Measurements from ENCODE around the gene NMNAT3. TPM values are rescaled to one million over a fixed set of nuclear protein-coding genes. Genes with fewer than 3 reads are reported as not detected.

Gene NMNAT3
- total RNA-seq, 1 donor from 2014 or later, result 2.0 TPM

- no peak overlapping the region for H3K4me3 Mint-ChIP-seq (ENCODE audit: unreplicated experiment)
- no peak for DNase-seq (ENCODE audit: low spot score)
- H3K4me1 Mint-ChIP-seq (ENCODE audit: low read depth), result peaks cover 5% of the 10 kb centered on the region
- TF ChIP-seq, protein P1, sequence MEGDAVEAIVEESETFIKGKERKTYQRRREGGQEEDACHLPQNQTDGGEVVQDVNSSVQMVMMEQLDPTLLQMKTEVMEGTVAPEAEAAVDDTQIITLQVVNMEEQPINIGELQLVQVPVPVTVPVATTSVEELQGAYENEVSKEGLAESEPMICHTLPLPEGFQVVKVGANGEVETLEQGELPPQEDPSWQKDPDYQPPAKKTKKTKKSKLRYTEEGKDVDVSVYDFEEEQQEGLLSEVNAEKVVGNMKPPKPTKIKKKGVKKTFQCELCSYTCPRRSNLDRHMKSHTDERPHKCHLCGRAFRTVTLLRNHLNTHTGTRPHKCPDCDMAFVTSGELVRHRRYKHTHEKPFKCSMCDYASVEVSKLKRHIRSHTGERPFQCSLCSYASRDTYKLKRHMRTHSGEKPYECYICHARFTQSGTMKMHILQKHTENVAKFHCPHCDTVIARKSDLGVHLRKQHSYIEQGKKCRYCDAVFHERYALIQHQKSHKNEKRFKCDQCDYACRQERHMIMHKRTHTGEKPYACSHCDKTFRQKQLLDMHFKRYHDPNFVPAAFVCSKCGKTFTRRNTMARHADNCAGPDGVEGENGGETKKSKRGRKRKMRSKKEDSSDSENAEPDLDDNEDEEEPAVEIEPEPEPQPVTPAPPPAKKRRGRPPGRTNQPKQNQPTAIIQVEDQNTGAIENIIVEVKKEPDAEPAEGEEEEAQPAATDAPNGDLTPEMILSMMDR (IDR thresholded peaks at IDR 0.05), result no peak
- peaks cover 7% of the 10 kb centered on the region for H3K9me3 Mint-ChIP-seq (ENCODE audit: low read depth)
- peaks cover 6% of the 10 kb centered on the region for H3K27me3 Mint-ChIP-seq (ENCODE audit: low read depth)
- H3K36me3 Mint-ChIP-seq (ENCODE audit: low read depth), result peaks cover 6% of the 10 kb centered on the region
- H3K27ac Mint-ChIP-seq (ENCODE audit: unreplicated experiment), result no peak overlapping the region
These were observed 37.3 kb downstream of the NMNAT3 start for GRCh38 chr3:139640456-139640855.

- H3K27ac Mint-ChIP-seq (ENCODE audit: unreplicated experiment), result no peak overlapping the region
- no peak for DNase-seq (ENCODE audit: low spot score)
- H3K4me1 Mint-ChIP-seq (ENCODE audit: low read depth), result peaks cover 5% of the 10 kb centered on the region
- peaks cover 8% of the 10 kb centered on the region for H3K27me3 Mint-ChIP-seq (ENCODE audit: low read depth)
- no peak overlapping the region for H3K4me3 Mint-ChIP-seq (ENCODE audit: unreplicated experiment)
- peaks cover 6% of the 10 kb centered on the region for H3K36me3 Mint-ChIP-seq (ENCODE audit: low read depth)
- peaks cover 7% of the 10 kb centered on the region for H3K9me3 Mint-ChIP-seq (ENCODE audit: low read depth)
- TF ChIP-seq, protein P1 (IDR thresholded peaks at IDR 0.05), result no peak
These were observed 38.1 kb downstream of the NMNAT3 start for GRCh38 chr3:139639662-139640061.

- peaks cover 9% of the 10 kb centered on the region for H3K4me1 Mint-ChIP-seq (ENCODE audit: low read depth)
- no peaks in the 10 kb centered on the region for H3K9me3 Mint-ChIP-seq (ENCODE audit: low read depth)
- no peak overlapping the region for H3K27ac Mint-ChIP-seq (ENCODE audit: unreplicated experiment)
- H3K36me3 Mint-ChIP-seq (ENCODE audit: low read depth), result peaks cover 2% of the 10 kb centered on the region
- TF ChIP-seq, protein P1 (IDR thresholded peaks at IDR 0.05), result no peak
- DNase-seq (ENCODE audit: low spot score), result no peak
- peaks cover 10% of the 10 kb centered on the region for H3K27me3 Mint-ChIP-seq (ENCODE audit: low read depth)
- H3K4me3 Mint-ChIP-seq (ENCODE audit: unreplicated experiment), result no peak overlapping the region
These were observed 39.3 kb downstream of the NMNAT3 start for GRCh38 chr3:139638518-139638917.

DNA sequence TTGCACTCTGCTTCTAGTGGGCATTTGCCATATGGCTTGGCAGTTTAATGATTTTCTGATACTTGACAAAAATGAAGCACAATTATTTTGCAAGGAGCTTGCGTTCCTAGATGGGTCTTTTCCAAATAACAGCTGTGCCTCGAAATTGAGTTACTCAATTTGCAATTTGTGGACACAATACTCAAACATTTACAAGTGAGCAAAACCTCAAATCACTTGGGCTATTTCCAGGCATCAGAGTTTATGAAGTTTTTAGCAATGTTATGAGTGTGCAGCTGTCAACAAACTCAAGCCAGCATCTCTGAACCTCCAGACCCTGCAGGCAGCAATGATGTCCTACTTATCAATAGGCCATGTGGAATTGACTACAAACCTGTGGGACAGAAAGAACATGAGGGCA lies 41.3 kb downstream of the NMNAT3 start:
- TF ChIP-seq, protein P1 (IDR thresholded peaks at IDR 0.05), result no peak
- Mint-ChIP-seq H3K27me3 (ENCODE audit: low read depth) (peaks cover 11% of the 10 kb centered on the region), H3K36me3 (ENCODE audit: low read depth) (peaks cover 4% of the 10 kb centered on the region), H3K4me1 (ENCODE audit: low read depth) (peaks cover 4% of the 10 kb centered on the region), H3K27ac (ENCODE audit: unreplicated experiment) (no peak overlapping the region), H3K9me3 (ENCODE audit: low read depth) (no peaks in the 10 kb centered on the region), H3K4me3 (ENCODE audit: unreplicated experiment) (no peak overlapping the region)
- DNase-seq (ENCODE audit: low spot score), result no peak

DNA sequence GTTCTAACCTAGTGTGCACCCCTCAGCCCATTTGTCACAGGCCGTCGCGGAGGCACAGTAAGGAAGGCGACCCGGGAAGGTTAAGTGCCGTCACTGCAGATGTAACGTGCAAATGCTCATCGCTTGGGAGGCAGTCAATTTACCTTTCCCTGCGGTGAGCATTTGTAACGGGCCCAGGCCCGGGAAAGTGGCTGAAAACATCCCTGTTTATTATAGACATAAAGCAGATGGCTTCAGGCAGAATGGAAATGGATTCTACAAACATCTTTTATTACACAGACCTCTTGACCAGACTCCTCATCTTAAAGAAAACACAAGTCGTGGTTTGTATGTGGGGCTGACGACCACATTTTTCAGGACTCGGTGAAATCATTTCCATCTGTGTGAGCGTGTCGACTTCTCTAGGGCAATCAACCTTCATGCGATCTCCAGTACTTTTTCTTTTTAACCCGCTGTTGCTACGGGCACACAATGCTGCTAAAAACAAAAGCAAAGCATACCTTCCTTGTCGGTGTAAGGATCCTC lies 43.6 kb downstream of the NMNAT3 start:
- no peak for DNase-seq (ENCODE audit: low spot score)
- Mint-ChIP-seq H3K27ac (ENCODE audit: unreplicated experiment) (no peak overlapping the region), H3K27me3 (ENCODE audit: low read depth) (peaks cover 11% of the 10 kb centered on the region), H3K4me3 (ENCODE audit: unreplicated experiment) (no peak overlapping the region), H3K9me3 (ENCODE audit: low read depth) (no peaks in the 10 kb centered on the region), H3K36me3 (ENCODE audit: low read depth) (peaks cover 4% of the 10 kb centered on the region), H3K4me1 (ENCODE audit: low read depth) (peaks cover 4% of the 10 kb centered on the region)
- TF ChIP-seq, protein P1 (IDR thresholded peaks at IDR 0.05), result no peak

Data from chondrocyte (in vitro differentiated cells).